SW 1271 (cell line): ENCODE results near the gene CENPP.

ENCODE experiments used
- DNase-seq, 2 experiments: peaks; one replicate each; lab custom pipeline; 2025; lab: John Stamatoyannopoulos, UW

The CENPP gene

GRCh38 chr9:92508018-92508820 lies 182.5 kb downstream of the CENPP start:
- no peak for DNase-seq

GRCh38 chr9:92509050-92509449 lies 183.3 kb downstream of the CENPP start:
- DNase-seq, result no peak

- no peak for DNase-seq
Measured at GRCh38 chr9:92510747-92511146, 185.0 kb downstream of the CENPP start.

- no peak for DNase-seq
Measured at GRCh38 chr9:92512622-92513021, 186.9 kb downstream of the CENPP start.

GRCh38 chr9:92513349-92513748 lies 187.6 kb downstream of the CENPP start:
- no peak for DNase-seq

DNA sequence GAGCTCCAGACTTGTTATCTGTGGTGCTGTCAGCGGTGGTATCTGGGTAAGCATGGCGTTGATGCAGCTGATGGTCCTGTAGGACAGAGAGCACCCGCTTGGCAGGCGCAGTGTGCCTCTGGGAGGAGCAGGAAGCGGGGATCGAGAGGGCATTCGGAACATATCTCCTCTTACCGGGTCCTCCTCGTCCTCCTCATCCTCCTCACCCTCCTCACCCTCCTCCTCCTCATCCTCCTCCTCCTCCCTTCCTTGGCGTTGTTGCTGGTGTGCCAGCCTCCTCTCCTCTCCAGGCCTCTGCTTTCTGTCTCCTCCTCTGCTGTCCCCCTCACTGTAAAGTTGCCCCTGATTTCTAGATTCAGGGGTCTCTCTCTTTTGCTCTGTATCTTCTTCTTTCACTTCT lies 188.9 kb downstream of the CENPP start:
- no peak for DNase-seq

DNA sequence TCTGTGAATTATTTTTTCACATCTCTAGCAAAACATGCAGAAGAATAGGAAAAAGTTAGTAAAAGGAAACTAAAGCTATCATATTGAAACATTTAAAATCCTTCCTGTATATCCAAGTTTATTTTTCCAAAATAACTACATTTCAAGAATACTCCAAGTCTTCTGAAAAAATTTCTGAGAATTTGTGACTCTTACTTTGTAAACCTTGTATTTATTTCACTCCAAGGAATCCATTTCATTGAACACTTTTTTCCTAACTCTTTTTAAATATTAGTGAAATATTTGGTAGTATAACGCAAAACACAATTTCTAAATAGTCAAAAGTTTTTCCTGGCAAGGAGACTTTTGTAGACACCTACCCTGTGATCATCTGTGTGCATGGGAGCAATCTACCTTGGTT lies 190.8 kb downstream of the CENPP start:
- no peak for DNase-seq

DNA sequence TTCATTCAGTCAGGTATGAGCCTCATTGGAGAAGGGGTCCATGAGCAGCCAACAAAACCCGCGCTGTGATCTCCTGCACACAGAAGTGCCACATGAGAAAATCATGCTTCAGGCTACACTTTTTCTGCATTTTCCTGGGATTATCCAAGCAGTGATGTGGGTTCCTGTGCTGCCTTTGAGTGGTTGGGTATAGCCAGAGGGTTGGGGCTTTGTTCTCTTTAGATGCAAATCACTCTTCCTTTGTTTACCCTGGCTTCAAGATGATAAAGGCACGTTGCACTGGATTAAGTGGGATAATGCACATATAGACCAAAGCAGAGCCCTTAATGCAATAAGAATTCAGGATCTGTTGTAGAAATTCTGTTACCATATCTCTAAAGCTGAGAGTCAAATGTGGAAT lies 191.3 kb downstream of the CENPP start:
- DNase-seq, result no peak

GRCh38 chr9:92518199-92518598 lies 192.4 kb downstream of the CENPP start:
- no peak for DNase-seq

DNA sequence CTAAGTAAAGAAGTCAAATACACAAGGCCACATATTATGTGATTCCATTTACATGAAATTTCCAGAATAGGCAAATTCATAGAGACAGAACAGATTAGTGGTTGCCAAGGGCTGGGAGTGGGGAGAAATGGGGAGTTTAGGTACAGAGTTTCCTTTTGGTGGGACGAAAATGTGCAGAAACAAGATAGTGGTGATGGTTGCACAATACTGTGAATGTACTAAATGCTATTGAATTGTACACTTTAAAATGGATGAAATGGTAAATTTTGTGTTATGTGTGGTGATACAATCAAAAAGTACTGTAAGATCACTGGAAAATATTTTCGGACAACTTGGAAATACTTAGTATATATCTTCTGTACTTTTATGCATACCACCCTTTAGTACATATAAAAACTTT lies 195.1 kb downstream of the CENPP start:
- DNase-seq, result no peak

DNA sequence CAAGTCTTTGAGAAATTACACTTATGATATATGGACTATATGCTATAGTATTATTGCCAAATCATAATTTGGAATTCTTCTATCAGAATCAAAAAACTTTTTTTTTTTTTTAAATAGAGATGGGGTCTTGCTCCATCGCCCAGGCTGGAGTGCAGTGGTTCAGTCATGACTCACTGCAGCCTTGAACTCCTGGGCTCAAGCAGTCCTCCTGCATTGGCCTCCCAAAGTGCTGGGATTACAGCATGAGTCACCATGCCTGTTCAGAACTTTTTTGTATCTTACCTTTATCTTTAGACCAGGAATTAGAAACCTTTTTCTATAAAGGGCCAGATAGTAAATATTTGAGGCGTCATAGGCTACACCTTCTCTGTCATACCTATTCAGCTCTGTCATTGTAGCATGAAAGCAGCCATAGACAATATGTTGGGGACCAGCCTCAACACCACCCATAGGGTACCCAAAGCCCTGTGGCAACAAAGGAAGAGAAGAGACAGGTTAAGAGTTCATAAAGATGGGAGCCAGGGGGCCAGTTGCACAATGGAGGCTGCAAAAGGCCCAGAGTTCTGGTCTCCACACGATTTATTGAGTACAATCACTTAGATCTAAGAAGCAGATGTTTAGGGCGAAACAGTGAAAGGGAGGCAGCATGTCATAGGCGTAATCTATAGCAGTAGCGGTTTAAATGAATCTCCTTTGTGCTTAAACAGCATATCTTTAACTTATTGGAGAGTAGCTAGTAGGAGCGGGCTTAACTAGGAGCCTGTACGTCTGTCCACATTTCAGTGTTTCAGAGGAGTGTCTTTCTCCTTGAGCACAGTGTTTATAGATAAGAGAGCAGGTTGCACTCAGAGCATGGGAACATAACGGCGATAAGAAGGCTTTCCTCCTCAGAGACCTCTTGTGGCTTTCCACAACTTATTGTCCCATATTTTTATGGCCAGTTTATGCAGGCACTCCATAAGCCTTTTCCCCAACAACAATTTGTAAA lies 197.5 kb downstream of the CENPP start:
- DNase-seq, result no peak

DNA sequence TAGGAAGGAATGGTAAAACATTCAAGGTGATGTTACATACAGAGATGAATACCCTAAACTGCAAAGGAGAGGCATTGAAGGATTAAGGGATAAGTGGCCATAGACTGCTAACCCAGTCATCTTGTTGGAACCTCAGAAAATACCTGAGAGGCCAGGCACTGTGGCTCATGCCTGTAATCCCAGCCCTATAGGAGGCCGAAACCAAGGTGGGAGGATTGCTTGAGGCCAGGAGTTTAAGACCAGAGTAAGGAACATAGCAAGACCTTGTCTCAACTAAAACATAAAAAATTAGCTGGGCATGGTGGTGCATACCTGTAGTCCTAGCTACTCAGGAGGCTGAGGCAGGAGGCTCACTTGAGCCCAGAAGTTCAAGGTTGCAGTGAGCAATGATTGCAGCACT lies 199.1 kb downstream of the CENPP start:
- no peak for DNase-seq

DNA sequence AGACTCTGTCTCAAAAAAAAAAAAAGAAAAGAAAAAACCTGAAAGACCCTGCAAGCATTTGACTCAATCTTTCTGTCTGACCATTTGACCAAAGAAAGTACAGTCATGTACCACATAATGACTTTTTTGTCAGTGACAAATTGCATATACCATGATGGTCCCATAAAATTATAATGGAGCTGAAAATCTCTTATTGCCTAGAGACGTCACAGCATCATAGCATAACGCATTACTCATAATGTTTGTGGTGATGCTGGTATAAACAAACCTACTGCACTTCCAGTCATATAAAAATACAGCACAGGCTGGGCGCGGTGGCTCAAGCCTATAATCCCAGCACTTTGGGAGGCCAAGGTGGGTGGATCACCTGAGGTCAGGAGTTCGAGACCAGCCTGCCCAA lies 199.6 kb downstream of the CENPP start:
- no peak for DNase-seq

- no peak for DNase-seq
Measured at GRCh38 chr9:92527291-92527828, 201.6 kb downstream of the CENPP start.

DNA sequence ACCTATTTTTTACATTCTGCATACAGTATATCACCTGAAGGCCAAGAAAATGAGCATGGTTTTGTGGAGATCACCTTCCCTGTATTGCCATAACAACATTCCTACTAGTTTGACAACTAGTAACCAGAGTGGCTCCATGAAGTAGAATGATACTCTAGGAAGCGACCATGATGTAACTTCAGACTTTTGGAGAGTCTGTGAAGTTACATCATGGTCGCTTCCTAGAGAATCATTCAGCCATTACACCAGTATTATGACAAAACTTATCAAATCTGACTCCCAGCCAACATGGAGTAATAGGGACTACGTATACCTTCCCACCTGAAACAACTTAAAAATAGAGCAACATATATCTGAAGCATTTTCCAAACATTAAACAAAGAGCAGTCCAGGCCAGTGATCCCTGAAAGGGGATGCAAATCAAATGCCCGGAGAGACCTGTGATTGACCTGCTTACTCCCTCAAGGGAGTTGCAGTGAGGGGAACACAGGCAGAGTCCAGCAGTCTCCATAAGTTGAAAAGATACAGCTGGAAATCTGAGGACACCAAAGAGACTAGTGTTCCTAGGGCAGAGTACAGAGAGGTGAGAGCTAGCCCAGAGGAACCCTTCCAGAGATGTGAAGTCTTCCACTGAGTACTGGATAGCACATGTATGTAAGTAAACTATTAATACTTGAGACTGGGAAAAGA lies 202.2 kb downstream of the CENPP start:
- DNase-seq, result no peak

- no peak for DNase-seq
Measured at GRCh38 chr9:92528522-92528849, 202.7 kb downstream of the CENPP start.

GRCh38 chr9:92529124-92529523 lies 203.4 kb downstream of the CENPP start:
- no peak for DNase-seq

DNA sequence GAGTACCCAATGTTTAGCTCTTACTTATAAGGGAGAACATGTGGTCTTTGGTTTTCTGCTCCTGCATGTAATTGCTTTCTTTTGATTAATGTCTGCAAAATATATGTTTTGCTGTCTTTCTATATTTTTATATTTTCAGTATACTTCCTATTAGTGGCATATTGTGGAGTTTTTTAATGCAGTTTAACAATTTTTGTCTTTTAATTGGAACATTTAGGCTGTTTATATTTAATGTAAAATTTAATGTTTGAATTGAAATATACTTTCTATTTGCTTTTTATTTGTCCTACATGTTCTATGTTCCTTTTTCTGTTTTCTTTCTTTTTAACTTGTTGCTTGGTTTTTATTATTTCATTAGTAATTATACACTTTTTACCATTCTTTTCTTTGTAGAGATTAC lies 205.1 kb downstream of the CENPP start:
- DNase-seq, result no peak

DNA sequence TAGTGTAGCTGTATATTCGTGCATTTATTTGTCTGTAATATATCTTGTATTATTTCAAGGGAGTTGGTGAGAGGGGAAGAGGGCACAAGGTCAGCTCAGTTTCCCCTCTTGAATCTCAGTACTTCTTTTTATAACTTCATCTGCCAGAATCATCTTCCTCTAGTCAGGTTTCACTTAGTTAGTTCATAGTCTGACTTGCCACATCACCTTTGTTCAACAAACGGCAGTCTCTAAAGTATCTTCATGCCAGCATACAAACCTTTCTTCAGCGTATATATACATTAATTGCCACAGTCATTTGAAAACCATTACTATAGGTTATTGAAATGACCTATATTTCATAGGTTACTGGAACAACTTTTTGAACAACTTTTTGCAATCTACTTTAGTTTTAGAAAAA lies 208.5 kb downstream of the CENPP start:
- no peak for DNase-seq

- DNase-seq, result no peak
Measured at GRCh38 chr9:92534674-92535073, 208.9 kb downstream of the CENPP start.

GRCh38 chr9:92535940-92536850 lies 210.4 kb downstream of the CENPP start, which contains the start of gene ECM2:
TSS of gene ECM2 (minus strand) at chr9:92535990. CDS start at chr9:92522866, 13,124 bp downstream.
- no peak for DNase-seq
